Right lobe of liver (tissue), 4 donors: Measurements from ENCODE around the gene MAGOH.

Experiments
- POLR2A ChIP-seq: fragments of 450-650 bp; IDR thresholded peaks from one replicate; pipeline ENCODE4 v1.6.1; 2017; ENCODE audit warnings: antibody characterized with exemption, mild to moderate bottlenecking
- TF ChIP-seq, protein P1 (sequence below), 4 donors: fragments of 200-600 bp in 3 of 4; fragments of 450-650 bp in 1 of 4; IDR thresholded peaks; one replicate each; pipeline versions ENCODE4 v1.5.1 to v1.8.0; 2016 to 2022; ENCODE audit warnings: antibody characterized with exemption in 4 of 4, mild to moderate bottlenecking in 2 of 4
- donor health status: DM: no; HTN: no; CAD: no.
- donor health status: DM: no; HTN: no; CAD: no.
- donor health status: DM: no; HTN: yes; CAD: no.

DNA sequence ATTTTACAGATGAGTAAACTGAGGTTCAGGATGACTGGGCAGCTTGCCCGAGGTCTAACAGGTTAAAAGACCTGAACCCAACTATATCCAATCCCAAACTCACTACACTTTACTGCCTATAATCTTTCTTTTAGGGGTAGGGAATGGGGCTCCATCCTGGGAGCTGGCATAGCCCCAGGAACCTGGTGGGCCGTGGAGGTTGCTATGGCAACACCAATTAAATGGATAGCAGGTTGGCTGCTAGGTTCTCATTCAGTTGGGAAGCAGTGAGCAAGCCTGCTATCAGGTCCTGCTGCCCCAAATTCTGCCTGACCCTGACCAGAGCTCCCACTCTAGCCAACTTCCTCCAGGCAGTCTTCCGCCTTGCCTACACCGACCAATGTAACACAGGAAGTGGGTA, 48.6 kb upstream of the MAGOH start:
- TF ChIP-seq POLR2A, result no peak
- TF ChIP-seq, protein P1, sequence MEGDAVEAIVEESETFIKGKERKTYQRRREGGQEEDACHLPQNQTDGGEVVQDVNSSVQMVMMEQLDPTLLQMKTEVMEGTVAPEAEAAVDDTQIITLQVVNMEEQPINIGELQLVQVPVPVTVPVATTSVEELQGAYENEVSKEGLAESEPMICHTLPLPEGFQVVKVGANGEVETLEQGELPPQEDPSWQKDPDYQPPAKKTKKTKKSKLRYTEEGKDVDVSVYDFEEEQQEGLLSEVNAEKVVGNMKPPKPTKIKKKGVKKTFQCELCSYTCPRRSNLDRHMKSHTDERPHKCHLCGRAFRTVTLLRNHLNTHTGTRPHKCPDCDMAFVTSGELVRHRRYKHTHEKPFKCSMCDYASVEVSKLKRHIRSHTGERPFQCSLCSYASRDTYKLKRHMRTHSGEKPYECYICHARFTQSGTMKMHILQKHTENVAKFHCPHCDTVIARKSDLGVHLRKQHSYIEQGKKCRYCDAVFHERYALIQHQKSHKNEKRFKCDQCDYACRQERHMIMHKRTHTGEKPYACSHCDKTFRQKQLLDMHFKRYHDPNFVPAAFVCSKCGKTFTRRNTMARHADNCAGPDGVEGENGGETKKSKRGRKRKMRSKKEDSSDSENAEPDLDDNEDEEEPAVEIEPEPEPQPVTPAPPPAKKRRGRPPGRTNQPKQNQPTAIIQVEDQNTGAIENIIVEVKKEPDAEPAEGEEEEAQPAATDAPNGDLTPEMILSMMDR (IDR thresholded peaks at IDR 0.05), result no peak
